GM12872 (cell line): ENCODE results near the gene ARAF.

Experiments
- TF ChIP-seq, protein P1 (sequence below): IDR thresholded peaks from 3 replicates; pipeline ENCODE4 v1.5.1; 2011; ENCODE audit warnings: low read depth, mild to moderate bottlenecking, low read length, moderate library complexity; ENCODE audit not compliant: insufficient read depth

ARAF gene

DNA sequence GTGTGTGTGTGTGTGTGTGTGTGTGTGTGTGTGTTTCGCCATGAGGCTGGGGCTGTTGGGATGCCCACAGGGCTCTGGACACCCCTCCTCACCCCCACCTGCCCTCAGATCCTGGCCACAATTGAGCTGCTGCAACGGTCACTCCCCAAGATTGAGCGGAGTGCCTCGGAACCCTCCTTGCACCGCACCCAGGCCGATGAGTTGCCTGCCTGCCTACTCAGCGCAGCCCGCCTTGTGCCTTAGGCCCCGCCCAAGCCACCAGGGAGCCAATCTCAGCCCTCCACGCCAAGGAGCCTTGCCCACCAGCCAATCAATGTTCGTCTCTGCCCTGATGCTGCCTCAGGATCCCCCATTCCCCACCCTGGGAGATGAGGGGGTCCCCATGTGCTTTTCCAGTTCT lies 10.2 kb downstream of the ARAF start:
- TF ChIP-seq, protein P1, sequence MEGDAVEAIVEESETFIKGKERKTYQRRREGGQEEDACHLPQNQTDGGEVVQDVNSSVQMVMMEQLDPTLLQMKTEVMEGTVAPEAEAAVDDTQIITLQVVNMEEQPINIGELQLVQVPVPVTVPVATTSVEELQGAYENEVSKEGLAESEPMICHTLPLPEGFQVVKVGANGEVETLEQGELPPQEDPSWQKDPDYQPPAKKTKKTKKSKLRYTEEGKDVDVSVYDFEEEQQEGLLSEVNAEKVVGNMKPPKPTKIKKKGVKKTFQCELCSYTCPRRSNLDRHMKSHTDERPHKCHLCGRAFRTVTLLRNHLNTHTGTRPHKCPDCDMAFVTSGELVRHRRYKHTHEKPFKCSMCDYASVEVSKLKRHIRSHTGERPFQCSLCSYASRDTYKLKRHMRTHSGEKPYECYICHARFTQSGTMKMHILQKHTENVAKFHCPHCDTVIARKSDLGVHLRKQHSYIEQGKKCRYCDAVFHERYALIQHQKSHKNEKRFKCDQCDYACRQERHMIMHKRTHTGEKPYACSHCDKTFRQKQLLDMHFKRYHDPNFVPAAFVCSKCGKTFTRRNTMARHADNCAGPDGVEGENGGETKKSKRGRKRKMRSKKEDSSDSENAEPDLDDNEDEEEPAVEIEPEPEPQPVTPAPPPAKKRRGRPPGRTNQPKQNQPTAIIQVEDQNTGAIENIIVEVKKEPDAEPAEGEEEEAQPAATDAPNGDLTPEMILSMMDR: no peak

DNA sequence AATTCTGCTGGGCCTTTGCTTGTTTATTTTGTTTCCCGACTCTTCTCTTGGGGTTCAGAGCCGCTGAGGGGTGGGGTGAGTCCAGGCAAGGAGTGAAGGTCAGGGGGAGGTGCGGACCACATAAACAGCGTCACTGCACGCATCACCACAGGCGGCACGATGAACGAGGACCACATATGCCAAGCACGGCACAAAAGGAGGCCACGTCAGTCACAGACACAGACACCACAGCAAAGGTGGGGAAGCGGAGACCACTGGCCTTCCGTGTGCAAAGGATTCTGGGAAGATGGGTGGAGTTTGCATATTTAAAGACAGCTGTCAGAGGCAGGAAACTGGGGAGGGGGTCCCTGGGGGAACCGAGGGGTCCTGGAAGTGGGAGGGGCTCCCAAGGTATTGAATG lies 10.9 kb downstream of the ARAF start:
- TF ChIP-seq, protein P1: no peak

GRCh38 chrX:47572773-47573340 lies 11.9 kb downstream of the ARAF start:
- TF ChIP-seq, protein P1: no peak

DNA sequence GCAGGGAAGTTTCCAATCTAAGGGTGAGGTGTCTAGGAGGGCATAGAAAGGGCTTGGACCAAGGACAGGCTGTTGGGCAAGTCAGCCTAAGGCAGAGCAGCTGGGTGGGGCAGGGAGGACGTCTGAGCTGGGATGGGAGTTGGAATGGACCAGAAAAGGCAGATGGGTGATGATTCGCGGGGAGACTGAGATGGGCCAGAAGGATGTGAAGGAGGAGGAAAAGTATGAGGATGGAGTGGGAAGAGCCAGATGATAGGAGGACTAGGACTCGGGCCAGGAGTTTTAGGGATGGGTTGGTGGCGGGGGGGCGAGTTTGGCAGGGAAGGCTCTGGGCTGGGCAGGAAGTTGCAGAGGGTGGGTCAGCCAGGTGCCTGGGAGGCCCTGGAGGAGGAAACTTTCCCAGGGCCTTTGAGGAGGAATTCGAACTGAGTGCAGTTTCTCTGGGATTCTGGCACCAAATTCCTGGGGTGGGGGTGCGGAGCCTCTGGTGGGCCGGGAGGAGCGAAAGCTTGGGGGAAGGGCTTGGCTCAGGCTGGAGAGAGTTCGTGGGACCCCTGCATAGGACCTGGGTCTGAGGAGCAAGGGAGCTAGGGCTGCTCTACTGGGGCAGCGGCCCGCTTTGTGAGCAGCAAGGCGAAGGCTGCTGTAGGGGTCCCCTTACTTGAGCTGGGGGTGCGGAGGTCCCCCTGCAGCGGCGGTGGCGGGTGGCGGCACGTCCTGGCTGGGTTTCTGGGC lies 12.5 kb downstream of the ARAF start:
- TF ChIP-seq, protein P1: no peak

DNA sequence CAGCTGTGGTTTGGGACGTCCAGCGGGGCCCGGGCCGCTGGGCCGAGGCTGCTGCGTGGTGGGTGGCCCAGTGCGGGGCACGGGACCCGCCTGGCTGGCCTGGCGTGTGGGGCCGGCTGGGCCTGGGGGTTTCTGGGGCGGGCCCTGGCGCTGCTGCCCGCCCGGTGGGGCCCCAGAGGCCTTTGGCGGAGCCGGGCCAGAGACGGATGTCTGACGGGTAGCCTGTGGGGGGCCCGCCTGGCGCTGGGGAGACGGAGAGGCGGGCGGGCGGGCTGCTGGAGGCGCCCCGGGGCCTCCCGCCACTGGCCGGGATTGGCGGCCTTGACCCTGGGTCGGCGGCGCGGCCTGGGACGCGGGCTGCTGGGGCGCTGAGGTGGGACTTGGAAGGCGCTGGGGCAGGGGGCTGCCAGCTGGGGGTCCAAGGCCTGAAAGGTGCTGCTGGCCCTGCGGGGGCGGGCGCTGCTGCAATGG lies 13.1 kb downstream of the ARAF start:
- TF ChIP-seq, protein P1: no peak

DNA sequence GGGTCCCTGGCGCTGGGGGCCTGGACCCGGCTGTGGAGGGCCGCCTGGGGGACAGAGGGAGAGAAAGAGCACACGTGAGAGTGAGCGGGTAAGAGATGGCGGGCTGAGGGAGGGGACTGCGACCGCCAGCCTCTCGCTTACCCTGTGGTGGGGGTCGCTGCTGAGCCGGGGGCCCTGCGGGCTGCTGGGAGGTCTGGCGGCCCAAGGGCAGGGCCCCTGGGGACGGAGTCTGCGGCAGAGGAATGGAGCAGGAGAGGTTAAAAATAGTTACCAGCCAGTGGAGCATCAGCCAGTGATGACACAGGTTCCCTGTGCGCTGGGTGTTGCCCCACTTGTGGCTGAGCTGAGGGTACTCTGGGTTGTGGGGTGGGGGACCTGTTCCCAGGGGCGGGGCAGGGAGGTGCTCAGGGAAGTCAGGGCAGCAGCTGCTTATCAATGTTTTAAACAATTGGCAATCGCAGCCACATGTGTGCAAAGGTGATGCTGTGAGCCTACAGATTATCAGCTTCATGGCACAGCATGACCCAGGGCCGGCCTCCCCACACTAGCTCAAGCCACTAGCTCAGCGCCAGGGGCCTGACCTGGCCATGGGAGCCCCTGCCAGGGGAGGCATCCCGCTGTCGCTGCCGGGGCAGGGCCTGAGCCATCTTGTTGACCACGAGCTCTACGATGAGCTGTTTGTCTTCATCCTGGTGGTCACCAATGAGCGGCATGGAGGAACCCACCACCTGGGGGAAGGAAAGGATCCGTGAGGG lies 13.7 kb downstream of the ARAF start:
- TF ChIP-seq, protein P1: no peak
